AG09319 (cell line): ENCODE results near the gene NSL1.
"Not testable (repeated sequence)": the region's sequence is repeated elsewhere in the genome, so short reads cannot be mapped to it uniquely, and the experiment has no call there.

ENCODE experiments used
- DNase-seq: peaks from one replicate; pipeline ENCODE4 v3.0.0-alpha.2; 2010; ENCODE audit warnings: low read depth; ENCODE audit errors: extremely low read depth
- TF ChIP-seq, protein P1 (sequence below): IDR thresholded peaks from 2 replicates; pipeline ENCODE4 v1.5.1; 2011; ENCODE audit warnings: low read depth, mild to moderate bottlenecking, inconsistent platforms, low read length, moderate library complexity

The NSL1 gene, protein sequence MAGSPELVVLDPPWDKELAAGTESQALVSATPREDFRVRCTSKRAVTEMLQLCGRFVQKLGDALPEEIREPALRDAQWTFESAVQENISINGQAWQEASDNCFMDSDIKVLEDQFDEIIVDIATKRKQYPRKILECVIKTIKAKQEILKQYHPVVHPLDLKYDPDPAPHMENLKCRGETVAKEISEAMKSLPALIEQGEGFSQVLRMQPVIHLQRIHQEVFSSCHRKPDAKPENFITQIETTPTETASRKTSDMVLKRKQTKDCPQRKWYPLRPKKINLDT

DNA sequence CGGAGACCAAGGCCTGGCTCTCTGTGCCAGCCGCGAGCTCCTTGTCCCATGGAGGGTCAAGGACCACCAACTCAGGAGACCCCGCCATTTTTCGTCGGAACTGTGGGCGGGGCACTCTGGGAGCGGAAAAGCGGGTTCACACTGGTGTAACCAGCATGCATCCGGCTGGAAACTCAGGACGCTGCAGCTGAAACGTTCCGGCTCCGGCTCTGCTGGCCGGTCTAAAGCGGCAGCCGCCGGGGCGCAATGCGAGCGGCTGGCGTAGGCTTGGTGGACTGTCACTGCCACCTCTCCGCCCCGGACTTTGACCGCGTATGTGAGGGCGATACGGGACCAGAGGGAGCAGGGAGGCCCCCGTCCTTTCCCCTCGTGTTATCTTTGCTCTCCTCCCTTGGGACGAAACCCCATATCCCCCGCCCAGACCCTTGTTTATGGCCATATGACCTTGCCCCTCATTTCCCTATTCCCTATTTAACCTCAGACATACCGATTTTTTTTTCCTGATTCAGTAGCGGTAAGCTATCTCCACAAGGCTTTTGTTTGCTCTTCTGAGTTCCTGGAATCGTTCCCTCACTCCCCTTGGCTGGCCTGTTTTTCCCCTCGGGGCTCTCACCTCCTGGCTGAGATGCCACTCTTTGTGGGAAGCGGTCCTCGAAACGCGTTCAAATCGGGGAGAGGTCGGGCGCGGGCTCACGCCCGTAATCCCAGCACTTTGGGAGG lies at the start of gene NSL1, which contains the start of gene TATDN3:
Gene NSL1 (minus strand): TSS at position 102 of the 720 bp plus-strand sequence. CDS start 14 bp downstream, at position 88.
Gene TATDN3 (plus strand): TSS at position 219 of the 720 bp plus-strand sequence. CDS start 28 bp downstream, at position 247.
- peak; percentile 85 for DNase-seq
- TF ChIP-seq, protein P1, sequence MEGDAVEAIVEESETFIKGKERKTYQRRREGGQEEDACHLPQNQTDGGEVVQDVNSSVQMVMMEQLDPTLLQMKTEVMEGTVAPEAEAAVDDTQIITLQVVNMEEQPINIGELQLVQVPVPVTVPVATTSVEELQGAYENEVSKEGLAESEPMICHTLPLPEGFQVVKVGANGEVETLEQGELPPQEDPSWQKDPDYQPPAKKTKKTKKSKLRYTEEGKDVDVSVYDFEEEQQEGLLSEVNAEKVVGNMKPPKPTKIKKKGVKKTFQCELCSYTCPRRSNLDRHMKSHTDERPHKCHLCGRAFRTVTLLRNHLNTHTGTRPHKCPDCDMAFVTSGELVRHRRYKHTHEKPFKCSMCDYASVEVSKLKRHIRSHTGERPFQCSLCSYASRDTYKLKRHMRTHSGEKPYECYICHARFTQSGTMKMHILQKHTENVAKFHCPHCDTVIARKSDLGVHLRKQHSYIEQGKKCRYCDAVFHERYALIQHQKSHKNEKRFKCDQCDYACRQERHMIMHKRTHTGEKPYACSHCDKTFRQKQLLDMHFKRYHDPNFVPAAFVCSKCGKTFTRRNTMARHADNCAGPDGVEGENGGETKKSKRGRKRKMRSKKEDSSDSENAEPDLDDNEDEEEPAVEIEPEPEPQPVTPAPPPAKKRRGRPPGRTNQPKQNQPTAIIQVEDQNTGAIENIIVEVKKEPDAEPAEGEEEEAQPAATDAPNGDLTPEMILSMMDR: no peak

DNA sequence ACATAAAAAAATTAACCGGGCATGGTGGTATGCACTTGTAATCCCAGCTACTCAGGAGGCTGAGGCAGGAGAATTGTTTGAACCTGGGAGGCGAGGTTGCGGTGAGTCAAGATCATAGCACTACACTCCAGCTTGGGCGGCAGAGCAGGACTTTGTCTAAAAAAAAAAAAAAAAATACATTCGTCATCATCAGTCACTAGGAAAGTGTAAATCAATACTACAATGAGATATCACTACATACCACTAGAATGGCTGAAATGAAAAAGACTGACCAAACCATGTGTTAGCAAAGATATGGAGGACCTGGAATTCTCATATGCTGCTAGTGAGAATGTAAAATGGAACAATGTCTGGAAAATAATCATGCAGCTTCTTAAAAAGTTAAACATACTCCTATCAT lies 46.6 kb upstream of the NSL1 start:
- TF ChIP-seq, protein P1: no peak
- no peak for DNase-seq

DNA sequence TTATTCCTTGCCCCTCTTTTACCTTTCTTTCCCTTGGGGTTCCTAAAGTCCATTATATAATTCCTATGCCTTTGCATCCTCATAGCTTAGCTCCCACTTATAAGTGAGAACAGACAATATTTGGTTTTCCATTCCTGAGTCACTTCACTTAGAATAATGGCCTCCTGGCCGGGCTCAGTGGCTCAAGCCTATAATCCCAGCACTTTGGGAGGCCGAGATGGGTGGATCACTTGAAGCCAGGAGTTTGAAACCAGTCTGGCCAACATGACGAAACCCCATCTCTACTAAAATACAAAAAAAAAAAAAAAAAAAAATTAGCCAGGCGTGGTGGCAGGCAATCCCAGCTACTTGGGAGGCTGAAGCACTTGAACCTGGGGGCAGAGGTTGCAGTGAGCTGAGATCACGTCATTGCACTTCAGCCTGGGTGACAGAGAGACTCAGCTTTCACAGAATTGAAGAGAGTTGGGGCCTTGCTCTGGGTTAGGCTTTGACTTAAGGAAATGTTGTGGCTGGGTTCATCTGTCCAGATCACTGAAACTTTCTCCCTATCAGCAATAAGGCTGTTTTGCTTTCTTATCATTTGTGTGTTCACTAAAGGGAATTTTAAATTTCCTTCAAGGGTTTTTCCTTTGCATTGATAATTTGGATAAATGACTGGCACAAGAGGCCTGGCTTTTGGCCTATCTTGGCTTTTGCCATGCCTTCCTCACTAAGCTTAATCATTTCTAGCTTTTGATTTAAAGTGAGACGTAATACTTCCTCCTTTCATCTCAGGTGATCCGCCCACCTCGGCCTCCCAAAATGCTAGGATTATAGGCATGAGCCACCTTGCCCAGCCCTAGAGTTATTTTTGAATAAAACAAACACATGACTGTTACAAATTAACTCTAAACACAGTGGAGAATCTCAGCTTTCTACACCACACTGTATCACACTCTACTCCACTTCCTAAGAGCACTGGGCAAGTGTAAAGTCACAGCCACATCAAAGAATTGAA lies 41.9 kb upstream of the NSL1 start:
- DNase-seq: not testable (repeated sequence)

DNA sequence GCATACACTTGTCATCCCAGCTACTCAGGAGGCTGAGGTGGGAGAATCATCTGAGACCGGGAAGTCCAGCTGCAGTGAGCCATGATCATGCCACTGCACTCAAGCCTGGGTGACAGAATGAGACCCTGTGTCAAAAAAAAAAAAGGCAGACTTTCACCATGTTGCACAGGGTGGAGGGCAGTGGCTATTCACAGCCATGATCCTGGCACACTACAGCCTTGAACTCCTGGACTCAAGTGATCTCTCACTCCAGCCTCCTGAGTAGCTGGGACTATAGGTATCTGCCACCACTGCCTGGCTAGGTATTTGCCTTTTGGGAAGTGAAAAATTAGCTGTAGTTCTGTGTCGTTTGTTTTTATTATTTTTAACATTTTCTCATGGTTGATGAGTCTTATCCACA lies 36.8 kb upstream of the NSL1 start:
- DNase-seq: no peak
- TF ChIP-seq, protein P1: no peak

DNA sequence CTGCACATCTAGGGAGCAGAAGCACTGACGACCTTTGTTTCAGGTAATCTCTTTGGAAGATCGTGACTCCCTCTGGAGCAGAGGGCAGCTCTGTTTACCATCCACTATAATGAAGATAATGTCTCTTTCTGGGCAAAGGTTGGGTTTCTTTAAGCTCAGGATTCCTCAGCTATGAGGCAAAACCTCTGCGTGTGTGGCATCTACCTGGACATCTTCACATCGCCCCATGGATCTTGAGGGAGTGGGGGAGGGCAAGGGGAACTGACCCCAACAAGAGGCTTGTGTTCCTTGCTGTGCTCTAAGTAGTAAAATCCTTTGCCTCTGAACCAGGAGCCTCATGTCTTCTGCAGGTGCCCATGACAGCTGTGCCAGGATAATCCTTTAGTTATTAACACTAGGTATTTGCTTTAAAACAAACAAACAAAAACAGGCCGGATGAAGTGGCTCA lies 36.3 kb upstream of the NSL1 start:
- TF ChIP-seq, protein P1: no peak
- DNase-seq: no peak

DNA sequence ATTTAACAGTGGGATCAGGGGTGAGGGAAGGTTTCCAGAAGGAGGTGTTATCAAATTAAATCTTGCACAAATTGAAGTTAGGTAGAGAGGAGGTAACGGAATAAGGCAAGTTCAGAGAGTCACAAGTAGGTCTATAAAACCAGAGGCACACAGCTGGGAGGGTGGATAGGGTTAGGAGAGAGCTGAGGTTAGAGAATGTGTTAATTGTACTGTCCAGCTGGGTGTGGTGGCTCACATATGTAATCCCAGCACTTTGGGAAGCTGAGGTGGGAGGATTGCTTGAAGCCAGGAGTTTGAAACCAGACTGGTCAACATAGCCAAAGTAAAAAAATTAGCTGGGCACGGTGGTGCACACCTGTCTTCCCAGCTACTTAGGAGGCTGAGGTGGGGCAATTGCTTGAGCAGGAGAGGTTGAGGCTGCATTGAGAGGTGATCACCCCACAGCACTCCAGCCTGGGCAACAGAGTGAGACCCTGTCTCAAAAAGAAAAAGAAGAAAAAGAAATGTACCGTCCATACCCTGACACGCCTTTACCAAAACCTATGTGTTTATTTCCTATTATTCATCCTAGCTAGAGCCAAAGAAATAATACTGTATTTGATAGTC lies 35.7 kb upstream of the NSL1 start:
- no peak for DNase-seq
- TF ChIP-seq, protein P1: no peak
